Renal pelvis (tissue), 4 donors: ENCODE results near the gene RUNX1. TPM values are rescaled to one million over a fixed set of nuclear protein-coding genes. Genes with fewer than 3 reads are reported as not detected.
"Not testable (repeated sequence)": the region's sequence is repeated elsewhere in the genome, so short reads cannot be mapped to it uniquely, and the experiment has no call there.

Experiments used
- DNase-seq: peaks from one replicate; pipeline ENCODE4 v3.0.0-alpha.2; 2013
- polyA plus RNA-seq, 3 donors: library from polyadenylated mRNA; unstranded; fragments of 120-200 nt; gene quantifications; one replicate each; pipeline ENCODE4 v1.2.1, GENCODE V29; 2013; ENCODE audit not compliant: insufficient read length in 3 of 3

The RUNX1 gene
- polyA plus RNA-seq, 3 donors, result 2.2 to 3.1 (median 2.6) TPM

DNA sequence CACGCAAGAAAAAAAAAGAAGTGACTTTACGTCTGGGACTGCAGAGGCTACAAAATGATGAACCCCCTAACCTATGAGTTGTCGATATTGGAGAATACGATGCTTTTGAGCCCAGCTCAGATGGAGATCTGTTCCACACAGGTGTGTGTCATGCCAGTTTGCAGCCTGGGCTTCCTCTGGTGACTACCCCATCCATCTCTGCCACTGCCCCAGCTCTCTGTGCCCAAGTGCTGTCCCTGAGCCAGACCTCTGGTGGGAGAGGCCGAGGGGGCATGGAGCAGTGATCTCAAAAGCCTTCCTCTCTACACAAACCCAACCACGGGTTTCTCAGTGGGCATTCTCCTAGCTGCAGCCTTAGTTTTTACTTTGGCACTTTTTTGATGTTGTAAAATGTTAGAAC lies 239.3 kb downstream of the RUNX1 start:
- no peak for DNase-seq

DNA sequence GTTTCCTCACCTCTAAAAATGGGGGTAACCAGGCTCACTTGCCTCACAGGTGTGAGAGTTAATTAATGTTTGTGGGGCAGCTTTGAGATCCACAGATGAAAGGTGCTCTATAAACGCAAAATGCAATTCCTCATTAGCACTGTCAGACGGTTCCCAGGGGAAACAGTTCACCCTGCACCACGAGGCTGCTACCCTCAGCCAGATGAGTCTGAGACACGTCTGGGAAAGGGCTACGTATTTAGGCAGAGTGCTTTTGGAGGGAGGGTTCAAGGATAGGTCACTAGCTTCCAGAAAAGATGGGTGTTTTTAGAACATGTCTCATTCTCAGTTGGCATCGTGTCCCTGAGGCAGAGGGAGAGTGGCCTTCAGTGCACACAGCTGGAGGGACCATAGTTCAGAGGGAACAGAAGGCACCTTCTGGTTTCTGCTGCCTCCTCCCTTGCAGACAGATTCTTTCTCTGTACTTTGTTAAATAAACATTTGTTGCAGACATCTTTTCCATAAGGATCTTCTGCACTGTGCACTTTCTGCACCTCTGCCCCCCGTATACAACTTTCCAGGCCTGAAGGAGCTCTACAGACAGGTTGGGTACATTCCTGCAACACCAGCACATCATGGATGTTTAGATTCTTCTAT lies 240.4 kb downstream of the RUNX1 start:
- no peak for DNase-seq

DNA sequence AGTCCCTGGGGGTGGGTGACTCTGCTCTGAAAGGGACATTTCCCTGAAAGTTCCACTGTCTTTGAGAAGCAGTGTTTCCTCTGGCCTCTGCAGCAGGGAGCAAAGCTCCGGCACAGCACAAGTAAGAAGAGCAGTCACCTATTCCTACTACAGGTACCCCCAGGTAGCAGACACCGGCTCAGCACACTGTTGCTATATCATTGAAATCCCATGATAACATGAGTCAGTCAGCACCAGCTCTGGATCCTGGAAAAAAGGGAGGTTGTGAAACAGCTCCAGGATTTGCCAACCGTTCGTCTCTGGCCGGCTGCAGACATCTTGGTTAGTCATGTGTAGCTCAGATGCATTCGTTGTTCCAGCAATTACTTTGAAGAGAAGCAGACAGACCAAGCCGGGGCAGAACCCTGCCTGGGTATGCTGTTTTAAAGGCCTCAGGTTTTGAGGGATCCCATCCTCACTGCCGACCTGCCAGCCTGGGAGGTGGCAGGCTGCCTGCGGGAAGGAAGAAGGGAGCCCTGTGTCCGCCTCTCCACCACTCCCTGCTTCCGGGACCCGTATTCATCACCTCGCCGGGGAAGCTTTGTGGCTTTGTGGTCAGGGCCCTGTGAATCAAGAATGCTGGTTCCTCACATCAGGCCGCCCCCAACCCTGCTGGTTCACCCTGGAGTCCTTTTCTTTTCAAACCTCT lies 241.1 kb downstream of the RUNX1 start:
- no peak for DNase-seq

DNA sequence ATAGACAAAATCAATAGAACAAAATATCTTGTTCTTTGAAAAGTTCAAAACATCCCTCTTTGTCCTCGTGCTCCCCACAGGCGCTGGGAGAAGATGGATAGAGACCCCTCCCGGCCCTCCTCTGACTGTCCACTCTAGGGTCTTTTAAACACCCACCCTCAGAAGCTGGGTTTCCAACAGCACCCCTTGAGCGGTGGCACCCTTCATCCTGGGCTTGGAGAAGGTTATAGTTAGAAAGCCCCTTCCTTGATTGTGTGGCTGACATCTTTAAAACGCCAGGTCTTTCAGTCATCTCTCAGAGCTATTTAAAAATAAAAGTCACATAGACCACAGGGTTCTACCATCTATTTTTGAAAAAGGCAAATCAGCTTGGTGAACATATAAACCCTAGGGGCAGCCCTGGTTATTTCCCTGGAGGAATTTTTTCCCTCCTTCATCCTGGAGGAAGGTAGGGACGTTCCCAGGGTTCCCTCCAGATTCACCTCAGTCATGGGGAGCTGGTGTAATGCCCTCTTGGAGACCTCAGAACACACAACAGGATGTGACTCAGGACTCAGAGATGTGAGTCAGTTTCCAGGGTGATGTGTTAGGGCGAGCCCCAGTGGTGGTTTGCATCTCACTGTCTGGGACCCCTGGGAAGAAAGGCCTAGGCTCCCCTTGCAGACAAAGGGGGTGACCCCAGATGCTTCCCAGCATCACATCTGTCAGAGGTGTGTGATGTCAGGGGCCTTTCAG lies 241.8 kb downstream of the RUNX1 start:
- no peak for DNase-seq

- no peak for DNase-seq
Measured at GRCh38 chr21:34806423-34806822, 242.7 kb downstream of the RUNX1 start.

DNA sequence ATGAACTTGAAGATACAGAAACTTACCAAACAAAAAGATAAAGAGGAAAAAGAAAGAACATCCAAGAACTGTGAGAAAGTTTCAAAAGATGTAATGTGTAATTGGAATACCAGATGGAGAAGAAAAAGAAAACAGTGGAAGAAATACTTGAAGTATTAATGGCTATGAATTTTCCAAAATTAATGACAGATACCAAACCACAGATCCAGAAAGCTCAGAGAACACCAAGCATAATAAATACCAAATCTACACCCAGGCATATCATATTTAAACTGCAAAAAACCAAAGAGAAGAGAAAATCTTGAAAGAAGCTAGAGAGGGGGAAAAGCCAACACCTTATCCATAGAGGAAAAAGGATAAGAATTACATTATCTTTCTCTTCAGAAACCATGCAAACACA lies 243.9 kb downstream of the RUNX1 start:
- DNase-seq, result no peak

- not testable (repeated sequence) for DNase-seq
Measured at GRCh38 chr21:34804584-34804983, 244.5 kb downstream of the RUNX1 start.

DNA sequence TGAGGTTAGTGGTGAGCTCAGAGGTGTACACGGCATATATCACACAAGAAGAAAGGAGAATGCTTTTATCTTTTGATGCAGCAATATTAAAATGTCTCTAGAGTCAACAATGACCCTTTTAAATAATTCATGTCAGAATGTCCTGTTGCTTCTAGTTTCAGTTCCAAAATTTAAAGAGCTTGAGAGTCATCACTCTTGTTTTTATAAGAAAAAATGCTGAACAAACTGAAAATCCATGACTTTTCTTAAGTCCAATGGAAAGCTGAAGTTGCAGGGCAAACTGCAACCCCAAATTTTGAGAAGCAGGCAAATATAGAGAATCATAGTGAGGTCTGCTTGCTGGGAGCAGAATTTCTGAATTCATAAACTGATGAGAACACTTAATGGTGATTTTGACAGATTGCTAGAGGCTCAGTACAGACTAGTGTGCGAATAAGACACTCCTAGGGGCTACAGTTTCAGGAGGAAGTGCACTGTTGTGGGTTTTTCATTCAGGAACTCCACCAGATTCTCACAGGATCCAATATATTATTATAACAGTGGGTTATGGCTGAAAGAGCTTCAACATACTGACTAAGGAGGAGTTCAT lies 245.2 kb downstream of the RUNX1 start:
- no peak for DNase-seq

DNA sequence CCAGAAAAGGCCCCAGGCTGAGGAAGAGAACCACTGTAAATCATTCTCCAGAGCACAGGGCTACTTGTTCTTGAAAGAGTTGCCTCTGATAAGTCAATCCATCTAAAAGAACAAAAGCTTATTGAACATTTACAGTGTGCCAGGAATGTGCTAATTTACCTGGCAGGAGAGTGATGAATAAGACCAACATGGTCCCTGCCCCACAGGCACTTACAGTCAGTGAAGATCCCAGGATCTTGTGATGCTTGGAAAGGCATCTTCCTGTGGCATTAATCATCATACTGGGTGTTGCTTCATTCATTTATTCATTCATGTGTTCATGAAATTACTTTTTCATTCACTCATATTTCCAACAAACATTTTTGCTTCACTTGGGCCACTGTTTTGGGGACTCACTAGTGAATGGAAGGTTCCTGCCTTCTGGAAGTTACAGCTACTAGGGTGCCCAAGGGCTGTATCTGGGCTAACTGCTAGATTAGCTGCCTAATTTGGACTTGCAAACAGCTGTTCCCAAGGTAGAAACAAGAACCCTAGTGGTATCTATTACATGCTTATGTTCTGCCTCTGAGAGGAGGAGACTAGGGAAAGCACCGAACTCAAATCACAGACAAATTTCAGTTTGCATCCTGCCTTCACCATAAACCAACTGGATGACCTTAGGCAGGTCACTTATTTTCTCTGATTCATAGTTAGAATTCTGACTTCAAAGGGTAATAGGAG lies 246.8 kb downstream of the RUNX1 start:
- no peak for DNase-seq

GRCh38 chr21:34801519-34802132 lies 247.5 kb downstream of the RUNX1 start:
- DNase-seq, result no peak

DNA sequence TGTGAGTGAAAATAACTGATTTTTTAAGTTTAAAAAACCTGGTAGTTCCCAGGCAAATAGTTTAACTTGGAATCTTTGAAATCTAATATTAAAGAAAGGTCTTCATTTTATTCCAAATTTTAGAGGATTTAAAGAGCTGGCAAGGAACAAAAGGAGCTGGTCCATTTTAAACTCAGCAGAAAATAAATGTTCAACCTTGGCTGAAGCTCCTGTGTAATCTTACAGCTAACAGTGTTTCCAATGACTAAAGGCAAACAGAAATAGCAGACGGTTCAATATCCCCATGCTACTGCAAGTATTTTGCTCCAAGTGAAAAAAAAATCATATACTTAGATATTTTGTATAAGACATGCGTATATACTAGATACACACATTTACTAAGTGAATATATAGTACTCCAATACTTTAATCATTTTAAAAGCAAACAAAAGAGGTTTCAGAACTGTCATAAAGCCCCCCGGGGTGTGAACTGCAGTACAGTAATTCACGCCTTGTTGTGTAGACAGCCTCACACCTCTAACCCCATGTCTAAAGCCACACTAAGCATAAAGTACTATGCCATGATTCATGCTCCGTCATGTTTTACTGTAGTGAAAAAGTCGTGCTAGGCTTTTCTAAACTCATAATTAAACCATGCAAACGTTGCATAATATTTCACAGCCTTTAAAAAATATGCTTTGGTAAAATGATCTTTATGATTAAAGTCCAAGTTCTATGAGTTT lies 248.1 kb downstream of the RUNX1 start:
- DNase-seq, result no peak

DNA sequence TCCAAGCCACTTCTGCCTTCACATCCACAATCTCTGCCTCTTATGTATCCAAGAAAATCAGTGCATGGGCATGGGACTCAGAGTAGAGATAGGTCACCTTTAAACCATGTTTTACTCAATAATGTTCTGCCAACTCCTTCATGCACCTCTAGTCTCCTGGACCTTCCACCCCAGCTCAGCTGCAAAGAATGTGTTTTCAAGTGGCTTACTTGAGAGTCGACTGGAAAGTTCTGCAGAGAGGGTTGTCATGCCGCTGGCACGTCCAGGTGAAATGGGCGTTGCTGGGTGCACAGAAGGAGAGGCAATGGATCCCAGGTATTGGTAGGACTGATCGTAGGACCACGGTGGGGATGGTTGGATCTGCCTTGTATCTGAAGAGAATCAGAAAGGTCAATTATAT lies 250.0 kb downstream of the RUNX1 start:
- no peak for DNase-seq

- no peak for DNase-seq
Measured at GRCh38 chr21:34797921-34798535, 251.1 kb downstream of the RUNX1 start.

- DNase-seq, result no peak
Measured at GRCh38 chr21:34797201-34797525, 251.9 kb downstream of the RUNX1 start.

DNA sequence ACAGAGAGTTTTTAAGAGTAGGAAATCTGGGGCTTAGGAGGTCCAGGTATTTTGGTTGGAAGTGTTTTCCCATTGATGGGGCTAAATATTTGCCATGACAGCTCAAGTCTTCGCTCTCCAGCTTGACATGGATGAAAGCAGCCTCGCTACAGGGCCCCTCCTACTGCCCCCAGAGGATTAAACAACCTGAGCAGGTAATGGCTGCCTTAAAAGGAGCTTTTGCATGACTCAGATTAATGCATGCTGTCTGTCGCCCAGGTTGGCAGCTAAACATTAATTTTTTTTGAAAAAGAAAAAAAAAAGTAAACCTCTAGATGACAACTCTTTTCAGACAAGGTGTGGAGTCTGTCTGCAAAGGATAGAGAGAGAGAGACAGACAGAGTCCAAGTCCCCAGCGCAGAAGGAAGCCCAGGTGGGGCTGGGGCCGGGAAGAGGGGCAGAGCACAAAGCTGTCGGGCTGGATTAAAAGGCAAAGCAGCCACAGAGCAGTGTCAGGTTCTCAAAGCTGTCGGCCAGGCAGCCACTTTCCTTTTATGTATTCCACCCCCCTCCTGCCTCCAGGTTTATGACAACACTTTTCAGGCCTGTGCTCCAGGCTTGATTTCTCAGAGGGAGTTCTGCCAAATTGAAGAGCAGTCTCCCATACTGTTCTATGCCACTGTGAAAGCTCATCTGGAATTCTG lies 252.4 kb downstream of the RUNX1 start:
- DNase-seq, result peak; percentile 52

GRCh38 chr21:34795548-34796180 lies 253.4 kb downstream of the RUNX1 start:
- no peak for DNase-seq

DNA sequence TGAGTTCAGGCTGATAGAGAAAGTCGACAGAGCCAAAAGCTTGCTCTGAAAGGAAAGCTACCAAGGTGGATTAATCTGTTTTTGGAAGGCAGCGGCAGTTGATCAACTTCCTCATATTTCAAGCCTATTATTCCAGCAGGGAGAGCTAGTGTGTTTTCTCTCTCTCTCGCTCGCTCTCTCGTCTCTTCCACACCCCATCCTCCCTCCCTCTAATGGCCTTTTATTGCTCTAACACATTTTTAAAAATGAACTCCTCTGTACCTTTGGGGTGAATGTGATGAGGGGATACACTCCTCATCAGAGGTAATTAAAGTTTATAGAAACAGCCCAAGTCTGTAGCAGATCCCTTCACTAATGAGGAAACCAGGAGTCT lies 253.9 kb downstream of the RUNX1 start:
- no peak for DNase-seq

- DNase-seq, result no peak
Measured at GRCh38 chr21:34794686-34795085, 254.4 kb downstream of the RUNX1 start.

DNA sequence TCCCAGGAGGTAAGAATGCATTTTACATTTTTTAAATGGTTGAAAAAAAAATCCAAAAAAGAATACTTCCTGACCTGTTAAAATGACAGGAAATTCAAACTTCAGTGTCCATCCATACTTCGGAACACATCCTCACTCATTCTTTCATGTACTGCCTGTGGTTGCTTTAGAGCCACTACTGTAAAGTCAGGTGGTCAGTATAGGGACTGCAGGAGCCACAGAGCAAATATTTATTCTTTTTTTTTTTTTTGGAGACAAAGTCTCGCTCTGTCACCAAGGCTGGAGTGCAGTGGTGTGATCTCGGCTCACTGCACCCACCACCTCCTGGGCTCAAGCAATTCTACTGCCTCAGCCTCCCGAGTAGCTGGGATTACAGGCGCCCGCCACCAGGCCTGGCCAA lies 255.6 kb downstream of the RUNX1 start:
- DNase-seq, result no peak
